ENCODE data around the gene NACA2.

DNA sequence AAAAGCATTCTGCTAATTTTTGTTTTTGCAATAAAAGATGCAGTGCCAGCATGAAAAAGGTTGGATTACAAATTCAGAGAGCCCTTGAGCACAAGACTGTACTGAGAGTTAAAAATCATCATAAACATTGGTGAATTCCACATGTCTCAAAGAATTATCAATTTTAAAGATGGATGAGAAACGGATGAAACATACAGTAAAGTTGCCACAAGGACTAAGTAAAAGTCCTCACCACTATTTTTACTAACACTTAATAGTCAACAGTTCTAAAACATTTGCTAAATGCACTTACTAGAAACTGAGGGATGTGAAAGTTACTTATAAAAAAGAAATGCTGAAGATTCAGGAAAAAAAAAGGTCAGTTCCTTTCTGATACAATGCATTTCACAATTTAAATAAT lies 25.8 kb upstream of the NACA2 start:
- TF ChIP-seq, protein P1, sequence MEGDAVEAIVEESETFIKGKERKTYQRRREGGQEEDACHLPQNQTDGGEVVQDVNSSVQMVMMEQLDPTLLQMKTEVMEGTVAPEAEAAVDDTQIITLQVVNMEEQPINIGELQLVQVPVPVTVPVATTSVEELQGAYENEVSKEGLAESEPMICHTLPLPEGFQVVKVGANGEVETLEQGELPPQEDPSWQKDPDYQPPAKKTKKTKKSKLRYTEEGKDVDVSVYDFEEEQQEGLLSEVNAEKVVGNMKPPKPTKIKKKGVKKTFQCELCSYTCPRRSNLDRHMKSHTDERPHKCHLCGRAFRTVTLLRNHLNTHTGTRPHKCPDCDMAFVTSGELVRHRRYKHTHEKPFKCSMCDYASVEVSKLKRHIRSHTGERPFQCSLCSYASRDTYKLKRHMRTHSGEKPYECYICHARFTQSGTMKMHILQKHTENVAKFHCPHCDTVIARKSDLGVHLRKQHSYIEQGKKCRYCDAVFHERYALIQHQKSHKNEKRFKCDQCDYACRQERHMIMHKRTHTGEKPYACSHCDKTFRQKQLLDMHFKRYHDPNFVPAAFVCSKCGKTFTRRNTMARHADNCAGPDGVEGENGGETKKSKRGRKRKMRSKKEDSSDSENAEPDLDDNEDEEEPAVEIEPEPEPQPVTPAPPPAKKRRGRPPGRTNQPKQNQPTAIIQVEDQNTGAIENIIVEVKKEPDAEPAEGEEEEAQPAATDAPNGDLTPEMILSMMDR (IDR thresholded peaks at IDR 0.05) = no peak
- TF ChIP-seq POLR2A (IDR thresholded peaks at IDR 0.05) = no peak
